SH-SY5Y (cell line): ENCODE results near the gene PCDH9.

Source experiments
- GATA2 ChIP-seq: IDR thresholded peaks from 2 replicates; pipeline ENCODE4 v1.6.1; 2011; ENCODE audit warnings: mild to moderate bottlenecking, low read depth, low read length
- GATA3 ChIP-seq: IDR thresholded peaks from 2 replicates; pipeline ENCODE4 v1.6.1; 2011; ENCODE audit warnings: low read depth, mild to moderate bottlenecking, low read length, moderate library complexity

- TF ChIP-seq GATA3 = no peak
- no peak for TF ChIP-seq GATA2
These were observed 880.2 kb downstream of the PCDH9 start for GRCh38 chr13:66349966-66350365.
